GM21786 (cell line): ENCODE results near the gene RBMS1.
"Not testable (repeated sequence)": the region's sequence is repeated elsewhere in the genome, so short reads cannot be mapped to it uniquely, and the experiment has no call there.

ENCODE experiments used
- ATAC-seq: cut with Tn5 transposase; IDR thresholded peaks from one replicate; pipeline ENCODE4 v1.9.1; 2021; ENCODE audit not compliant: unreplicated experiment

Gene RBMS1

GRCh38 chr2:160472839-160473251 lies 20.8 kb downstream of the RBMS1 start:
- no peak for ATAC-seq

GRCh38 chr2:160471950-160472349 lies 21.7 kb downstream of the RBMS1 start:
- ATAC-seq: no peak

- no peak for ATAC-seq
Measured at GRCh38 chr2:160469621-160470204, 23.9 kb downstream of the RBMS1 start.

GRCh38 chr2:160469164-160469563 lies 24.4 kb downstream of the RBMS1 start:
- ATAC-seq: no peak

GRCh38 chr2:160467086-160467485 lies 26.5 kb downstream of the RBMS1 start:
- ATAC-seq: no peak

- ATAC-seq: no peak
Measured at GRCh38 chr2:160465406-160465805, 28.2 kb downstream of the RBMS1 start.

- no peak for ATAC-seq
Measured at GRCh38 chr2:160465002-160465401, 28.6 kb downstream of the RBMS1 start.

GRCh38 chr2:160464017-160464416 lies 29.6 kb downstream of the RBMS1 start:
- ATAC-seq: no peak

- no peak for ATAC-seq
Measured at GRCh38 chr2:160463245-160463644, 30.4 kb downstream of the RBMS1 start.

GRCh38 chr2:160460333-160460731 lies 33.3 kb downstream of the RBMS1 start:
- no peak for ATAC-seq

GRCh38 chr2:160459538-160460332 lies 33.9 kb downstream of the RBMS1 start:
- ATAC-seq: no peak

GRCh38 chr2:160458718-160459453 lies 34.7 kb downstream of the RBMS1 start:
- ATAC-seq: no peak

GRCh38 chr2:160457588-160457987 lies 36.0 kb downstream of the RBMS1 start:
- ATAC-seq: no peak

- no peak for ATAC-seq
Measured at GRCh38 chr2:160454070-160454797, 39.4 kb downstream of the RBMS1 start.

GRCh38 chr2:160453111-160453820 lies 40.3 kb downstream of the RBMS1 start:
- no peak for ATAC-seq

- no peak for ATAC-seq
Measured at GRCh38 chr2:160450486-160450885, 43.1 kb downstream of the RBMS1 start.

- not testable (repeated sequence) for ATAC-seq
Measured at GRCh38 chr2:160448821-160449220, 44.8 kb downstream of the RBMS1 start.

GRCh38 chr2:160445673-160446072 lies 47.9 kb downstream of the RBMS1 start:
- no peak for ATAC-seq

- ATAC-seq: no peak
Measured at GRCh38 chr2:160442603-160443002, 51.0 kb downstream of the RBMS1 start.

- ATAC-seq: no peak
Measured at GRCh38 chr2:160440888-160441287, 52.7 kb downstream of the RBMS1 start.

- ATAC-seq: not testable (repeated sequence)
Measured at GRCh38 chr2:160439038-160439437, 54.6 kb downstream of the RBMS1 start.
